Ectodermal cell (in vitro differentiated cells): Measurements from ENCODE around the gene KIF16B.
A peak's percentile ranks its signal among the peaks of the same experiment; 100 is the strongest.
"Not testable (repeated sequence)": the region's sequence is repeated elsewhere in the genome, so short reads cannot be mapped to it uniquely, and the experiment has no call there.

Experiments used
- H3K27ac ChIP-seq: 2 replicates; pipeline ENCODE4 v1.7.0; 2013; ENCODE audit warnings: mild to moderate bottlenecking, low read depth, low read length; ENCODE audit not compliant: insufficient read depth, poor library complexity, severe bottlenecking
- H3K27me3 ChIP-seq: 2 replicates; pipeline ENCODE4 v1.7.0; 2013; ENCODE audit warnings: mild to moderate bottlenecking, low read length; ENCODE audit not compliant: insufficient read depth, control insufficient read depth, poor library complexity, severe bottlenecking
- H3K36me3 ChIP-seq: one replicate; pipeline ENCODE4 v1.7.0; 2013; ENCODE audit warnings: low read length; ENCODE audit not compliant: control insufficient read depth, insufficient read depth
- H3K4me1 ChIP-seq: one replicate; pipeline ENCODE4 v1.7.0; 2013; ENCODE audit warnings: low read length; ENCODE audit not compliant: control insufficient read depth, insufficient read depth
- H3K4me3 ChIP-seq: 2 replicates; pipeline ENCODE4 v1.7.0; 2013; ENCODE audit warnings: low read depth, low read length, control low read depth; ENCODE audit not compliant: insufficient read depth
- H3K9me3 ChIP-seq: 2 replicates; pipeline ENCODE4 v1.7.0; 2013; ENCODE audit warnings: mild to moderate bottlenecking, low read length, moderate library complexity; ENCODE audit not compliant: control insufficient read depth
- WGBS, 2 experiments: methylation state at CpG; one replicate each; pipeline ENCODE4 v1.1.7; 2013; ENCODE audit warnings: missing lambda C conversion rate in 2 of 2; 5-methylcytosine and 5-hydroxymethylcytosine counted together

The KIF16B gene

DNA sequence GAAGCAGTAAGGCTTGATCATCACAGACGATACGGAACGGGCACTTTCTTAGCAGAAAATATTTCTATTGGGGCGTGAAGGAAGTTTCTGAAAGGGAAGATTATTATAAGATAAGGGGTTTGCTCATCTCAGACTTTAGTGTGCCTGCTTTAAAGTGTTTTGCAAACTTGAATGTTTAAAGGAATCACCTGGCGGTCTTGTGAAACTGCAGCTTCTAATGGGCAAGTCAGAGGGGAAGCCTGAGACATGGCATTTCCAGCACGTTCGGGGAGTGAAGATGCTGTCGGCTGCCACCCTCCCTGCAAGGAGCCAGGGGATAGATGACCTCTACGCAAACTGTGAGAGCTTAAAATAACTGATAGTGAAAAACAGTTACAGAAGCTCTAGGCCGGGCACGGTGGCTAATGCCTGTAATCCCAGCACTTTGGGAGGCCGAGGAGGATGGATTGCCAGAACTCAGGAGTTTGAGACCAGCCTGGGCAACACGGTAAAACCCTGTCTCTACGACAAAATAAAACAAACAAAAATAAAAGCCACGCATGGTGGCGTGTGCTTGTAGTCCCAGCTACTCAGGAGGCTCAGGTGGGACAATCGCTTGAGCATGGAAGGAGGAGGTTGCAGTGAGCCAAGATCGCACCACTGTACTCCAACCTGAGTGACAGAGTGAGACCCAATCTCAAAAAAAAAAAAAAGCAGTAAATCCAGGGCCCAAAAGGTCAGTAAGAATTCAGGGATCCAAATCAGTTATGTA, 2.3 kb upstream of the KIF16B start:
- Histone ChIP-seq H3K27ac (peak overlapping the region; percentile 58), H3K9me3 (no peaks in the 10 kb centered on the region), H3K36me3 (no peaks in the 10 kb centered on the region), H3K4me3 (peak overlapping the region; percentile 47), H3K27me3 (no peaks in the 10 kb centered on the region), H3K4me1 (peaks cover 19% of the 10 kb centered on the region)
- 48 to 55% methylated on average over 18 of the region's 18 CpGs for WGBS, 2 experiments

DNA sequence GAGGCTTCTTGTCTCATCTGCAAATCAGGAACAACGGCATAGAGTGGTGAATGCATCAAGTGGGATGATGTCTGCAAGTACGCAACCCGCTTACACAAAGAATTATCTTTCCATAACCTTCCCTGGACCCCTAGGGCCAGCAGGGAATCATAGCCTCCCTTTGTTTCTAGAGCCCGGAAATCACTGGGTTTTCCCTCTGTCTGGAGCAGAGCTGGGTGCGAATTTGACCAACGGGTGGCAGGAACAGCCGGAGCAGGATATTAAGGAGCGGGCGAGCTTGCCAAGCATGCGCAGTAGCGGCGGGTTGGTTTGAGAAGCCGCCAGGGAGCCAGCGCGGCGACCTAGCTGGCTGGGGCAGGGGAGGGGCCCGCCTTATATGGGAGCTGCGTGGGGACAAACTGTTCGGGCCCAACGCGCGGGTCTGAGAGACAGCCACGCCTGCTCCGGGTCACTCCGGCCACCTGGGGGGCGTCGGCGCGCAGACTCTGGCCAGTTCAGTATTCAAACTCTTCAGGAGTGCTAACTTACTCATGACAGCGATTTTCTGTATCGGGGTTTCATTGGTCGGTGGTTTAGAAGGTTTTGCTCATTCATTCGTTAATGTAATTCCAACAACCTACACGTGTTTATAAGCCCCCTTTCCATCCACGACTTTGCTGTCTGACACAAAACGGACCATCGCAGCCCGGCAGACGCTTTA, 1.6 kb upstream of the KIF16B start:
- Histone ChIP-seq H3K4me3 (peak overlapping the region; percentile 47), H3K27me3 (no peaks in the 10 kb centered on the region), H3K27ac (peak overlapping the region; percentile 58), H3K9me3 (no peaks in the 10 kb centered on the region), H3K4me1 (peaks cover 16% of the 10 kb centered on the region), H3K36me3 (no peaks in the 10 kb centered on the region)
- WGBS, 2 experiments = 10% methylated on average over 39 of the region's 39 CpGs

DNA sequence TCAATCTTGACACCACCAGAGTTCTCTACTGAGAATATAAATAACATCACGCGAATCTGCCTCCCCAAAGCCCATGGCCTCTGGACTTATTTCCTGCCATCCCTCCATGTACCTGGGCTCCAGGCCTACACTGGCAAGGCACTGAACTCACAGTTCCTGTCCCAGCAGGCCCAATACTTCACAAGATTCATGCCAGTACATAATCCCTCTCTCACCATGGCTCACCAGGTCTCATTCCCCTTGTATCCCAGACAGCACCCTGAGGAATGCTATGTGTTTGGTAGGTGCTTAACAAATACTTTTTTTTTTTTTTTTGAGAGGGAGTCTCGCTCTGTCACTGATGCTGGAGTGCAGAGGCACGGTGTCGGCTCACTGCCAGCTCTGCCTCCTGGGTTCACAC, 1.9 kb downstream of the KIF16B start:
- 92 to 95% methylated on average over 5 of the region's 5 CpGs for WGBS, 2 experiments
- H3K4me3 ChIP-seq = no peak overlapping the region
- no peaks in the 10 kb centered on the region for H3K27me3 ChIP-seq
- H3K4me1 ChIP-seq = peaks cover 15% of the 10 kb centered on the region
- no peak overlapping the region for H3K27ac ChIP-seq
- no peaks in the 10 kb centered on the region for H3K9me3 ChIP-seq
- H3K36me3 ChIP-seq = no peaks in the 10 kb centered on the region

DNA sequence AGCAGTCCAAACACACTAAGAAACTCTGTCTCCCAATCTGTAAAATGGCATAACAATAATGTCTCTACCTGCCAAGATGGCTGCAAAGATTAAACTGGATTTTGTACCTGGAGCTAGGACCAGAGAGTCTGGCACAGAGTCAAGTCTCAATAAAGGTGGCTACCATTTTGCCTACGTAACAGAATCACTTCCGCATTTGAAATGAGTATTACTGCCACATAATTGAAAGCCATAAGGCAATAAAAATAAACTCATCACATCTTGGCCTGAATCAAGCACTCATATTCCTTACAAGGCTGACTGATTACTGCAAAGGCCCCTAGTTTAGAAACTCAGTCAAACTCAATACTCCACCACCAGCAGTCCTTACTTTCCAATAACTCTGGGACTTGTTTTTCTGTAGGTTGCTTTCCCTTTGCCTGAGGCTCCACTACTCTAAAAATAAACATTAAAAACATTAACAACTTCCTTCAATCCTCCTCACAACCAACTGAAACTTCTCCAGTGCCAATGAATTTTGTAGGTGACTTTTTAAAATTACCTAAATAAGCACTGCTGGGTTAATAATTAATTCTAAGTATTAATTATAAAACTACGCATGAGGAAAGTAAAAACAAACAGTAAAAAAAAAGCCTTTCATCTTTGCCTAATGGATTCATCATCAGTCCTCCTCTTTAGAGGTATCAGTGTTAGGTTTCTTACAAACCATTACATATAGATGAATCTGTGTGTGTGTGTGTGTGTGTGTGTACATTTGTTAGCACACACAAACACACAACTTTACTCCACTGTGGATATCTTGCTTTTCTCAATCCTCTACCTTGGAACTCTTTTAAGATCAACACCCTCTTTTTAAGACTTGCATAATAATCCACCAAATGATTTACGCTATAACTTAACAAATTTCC, 3.7 kb downstream of the KIF16B start:
- Histone ChIP-seq H3K4me3 (no peak overlapping the region), H3K4me1 (peaks cover 10% of the 10 kb centered on the region), H3K36me3 (no peaks in the 10 kb centered on the region), H3K27ac (no peak overlapping the region), H3K9me3 (no peaks in the 10 kb centered on the region), H3K27me3 (no peaks in the 10 kb centered on the region)
- 90 to 97% methylated on average over 2 of the region's 4 CpGs for WGBS, 2 experiments

DNA sequence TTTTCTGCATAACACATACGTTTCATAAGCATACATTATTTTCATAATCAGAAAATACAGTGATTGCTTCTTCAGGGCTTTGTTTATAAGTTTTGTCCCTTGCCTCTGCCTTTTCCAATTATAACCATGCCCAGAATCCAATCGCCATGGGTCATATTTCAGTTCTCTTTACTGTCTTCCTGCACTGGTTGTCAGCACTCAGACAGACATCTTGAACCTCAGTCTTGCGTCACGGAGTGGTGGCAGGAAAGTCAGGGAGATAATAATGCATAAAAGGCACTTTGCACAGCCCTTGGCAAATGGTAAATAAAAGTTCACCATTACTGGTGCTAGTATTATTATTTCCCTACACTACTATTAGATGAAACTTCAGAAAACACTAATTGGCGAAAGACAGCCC, 7.2 kb downstream of the KIF16B start:
- Histone ChIP-seq H3K4me3 (no peak overlapping the region), H3K9me3 (no peaks in the 10 kb centered on the region), H3K36me3 (no peaks in the 10 kb centered on the region), H3K4me1 (peaks cover under 1% of the 10 kb centered on the region), H3K27ac (no peak overlapping the region), H3K27me3 (no peaks in the 10 kb centered on the region)
- 90 to 91% methylated on average over 5 of the region's 5 CpGs for WGBS, 2 experiments

DNA sequence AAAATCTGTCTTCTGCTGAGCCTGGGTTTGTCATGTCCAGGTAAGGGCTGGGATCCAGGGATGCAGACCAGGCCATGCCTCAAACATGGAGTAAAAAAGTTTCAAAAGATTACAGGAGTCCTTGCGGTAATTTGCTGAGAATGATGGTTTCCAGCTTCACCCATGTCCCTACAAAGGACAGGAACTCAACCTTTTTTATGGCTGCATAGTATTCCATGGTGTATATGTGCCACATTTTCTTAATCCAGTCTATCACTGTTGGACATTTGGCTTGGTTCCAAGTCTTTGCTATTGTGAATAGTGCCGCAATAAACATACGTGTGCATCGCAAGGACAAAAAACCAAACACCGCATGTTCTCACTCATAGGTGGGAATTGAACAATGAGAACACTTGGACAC, 9.2 kb downstream of the KIF16B start:
- not testable (repeated sequence) for H3K4me1 ChIP-seq, H3K27me3 ChIP-seq, H3K9me3 ChIP-seq, H3K36me3 ChIP-seq, H3K4me3 ChIP-seq, H3K27ac ChIP-seq
- WGBS, 2 experiments = 91% methylated on average over 5 of the region's 5 CpGs

DNA sequence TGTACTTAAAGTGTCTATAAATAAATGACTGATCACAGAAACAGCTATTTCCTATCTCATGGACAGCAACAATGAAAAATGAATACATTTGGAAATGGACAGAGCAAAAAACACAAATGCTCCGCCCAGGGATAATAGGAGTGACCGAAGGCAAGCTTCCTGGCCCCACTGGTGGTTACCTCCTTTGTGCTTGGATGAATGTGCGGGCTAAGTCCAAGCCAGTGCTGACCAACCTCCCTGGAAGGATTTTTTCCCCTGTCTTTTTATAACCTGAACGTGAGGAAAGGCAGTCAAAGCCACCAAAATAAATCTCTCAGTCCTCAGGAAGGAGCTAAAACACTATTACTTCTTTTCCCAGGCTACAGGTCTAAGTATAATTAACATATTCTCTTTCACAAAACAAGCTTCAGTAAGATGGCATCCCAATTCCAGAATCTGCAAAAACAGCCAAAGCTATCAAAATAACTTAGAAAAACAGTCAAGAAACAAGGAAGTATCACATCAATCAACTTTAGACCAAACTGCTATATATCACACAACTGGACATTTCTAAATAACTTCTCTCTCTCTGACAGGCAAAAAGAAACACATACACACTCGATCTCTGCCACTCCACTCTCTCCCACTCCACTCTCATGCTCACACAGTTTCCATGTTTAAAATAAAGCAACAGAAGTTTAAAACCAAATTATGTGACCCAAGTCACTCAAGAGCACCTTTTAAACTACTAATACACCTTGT, 10.0 kb downstream of the KIF16B start:
- Histone ChIP-seq H3K27ac (no peak overlapping the region), H3K27me3 (no peaks in the 10 kb centered on the region), H3K4me3 (no peak overlapping the region), H3K9me3 (no peaks in the 10 kb centered on the region), H3K36me3 (no peaks in the 10 kb centered on the region), H3K4me1 (no peaks in the 10 kb centered on the region)
- 82% methylated on average over 5 of the region's 5 CpGs for WGBS, 2 experiments

DNA sequence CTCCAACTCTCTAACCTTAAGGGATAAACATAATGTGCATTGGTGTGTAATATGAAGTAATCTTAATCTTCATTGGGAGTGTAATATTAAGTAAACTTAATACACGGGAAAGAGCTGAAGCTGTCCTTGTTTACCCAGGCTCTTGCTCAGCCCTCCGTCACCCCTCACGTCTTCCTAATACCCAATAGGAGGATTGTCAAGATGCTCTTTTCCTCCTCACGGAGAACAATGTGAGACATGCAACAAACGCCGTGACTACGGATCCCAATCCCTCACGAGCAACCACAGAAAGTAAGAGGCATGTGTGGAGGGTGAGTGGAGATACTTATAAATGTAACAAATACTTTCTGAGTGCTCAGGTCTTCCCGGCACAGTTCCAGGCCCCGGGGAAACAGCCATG, 11.0 kb downstream of the KIF16B start:
- Histone ChIP-seq H3K9me3 (no peaks in the 10 kb centered on the region), H3K27me3 (no peaks in the 10 kb centered on the region), H3K4me3 (no peak overlapping the region), H3K36me3 (no peaks in the 10 kb centered on the region), H3K4me1 (no peaks in the 10 kb centered on the region), H3K27ac (no peak overlapping the region)
- WGBS, 2 experiments = 84 to 86% methylated on average over 8 to 10 of the region's 10 CpGs

DNA sequence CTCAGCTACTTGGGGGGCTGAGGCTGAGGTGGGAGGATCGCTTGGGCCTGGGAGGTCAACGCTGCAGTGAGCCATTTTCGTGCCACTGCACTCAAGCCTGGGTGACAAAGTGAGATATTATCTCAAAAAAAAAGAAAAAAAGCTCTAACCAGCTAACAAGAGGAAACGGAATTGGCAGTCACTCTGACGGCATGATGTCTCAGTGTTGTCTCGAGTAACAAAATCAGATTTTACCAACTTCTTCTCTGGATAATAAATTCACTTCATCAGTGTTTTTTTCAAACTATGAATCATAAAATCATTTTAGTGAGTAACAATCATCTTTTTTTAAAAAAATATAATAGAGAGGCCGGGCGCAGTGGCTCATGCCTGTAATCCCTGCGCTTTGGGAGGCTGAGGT, 12.6 kb downstream of the KIF16B start:
- WGBS, 2 experiments = 69 to 71% methylated on average over 9 of the region's 9 CpGs
- no peak overlapping the region for H3K27ac ChIP-seq
- H3K9me3 ChIP-seq = no peaks in the 10 kb centered on the region
- H3K36me3 ChIP-seq = no peaks in the 10 kb centered on the region
- no peaks in the 10 kb centered on the region for H3K27me3 ChIP-seq
- no peaks in the 10 kb centered on the region for H3K4me1 ChIP-seq
- H3K4me3 ChIP-seq = no peak overlapping the region
